Panc1 (cell line): ENCODE results near the gene PDZRN4. TPM values are rescaled to one million over a fixed set of nuclear protein-coding genes. Genes with fewer than 3 reads are reported as not detected.

Source experiments
- ATAC-seq: fragments of 200-7000 bp; cut with Tn5 transposase; 2 replicates; pipeline ENCODE4 v1.9.1; 2020; ENCODE audit warnings: mild to moderate bottlenecking, moderate library complexity
- BruUV-seq: library from RNA; stranded (reverse); fragments of 400-500 nt; replicated peaks from 2 replicates; lab custom pipeline; 2021; lab: Mats Ljungman, UMichigan
- CTCF ChIA-PET: fragments of 300-600 bp; sonication (Branson Sonifier 250); formaldehyde crosslinking; loops from one replicate; lab custom pipeline; 2022; ENCODE audit warnings: antibody characterized with exemption; lab: Charles Lee
- POLR2A ChIA-PET: fragments of 300-600 bp; sonication (Branson Sonifier 250); formaldehyde crosslinking; loops from one replicate; lab custom pipeline; 2022; ENCODE audit warnings: antibody characterized with exemption; lab: Charles Lee
- DNase-seq: peaks from one replicate; pipeline ENCODE4 v3.0.0-alpha.2; 2010; ENCODE audit warnings: low read depth, low spot score
- H3K27ac ChIP-seq: 2 replicates; pipeline ENCODE4 v1.5.1; 2011; ENCODE audit warnings: mild to moderate bottlenecking, low read length, inconsistent platforms
- H3K27me3 ChIP-seq: fragments of 200-500 bp; sonication (Bioruptor generic); 2 replicates; pipeline ENCODE4 v1.6.0; 2014; ENCODE audit warnings: low read length, inconsistent platforms; ENCODE audit not compliant: control insufficient read depth, insufficient read depth
- H3K36me3 ChIP-seq: fragments of 200-500 bp; sonication (Bioruptor generic); 2 replicates; pipeline ENCODE4 v1.5.1; 2014; ENCODE audit warnings: inconsistent platforms, mild to moderate bottlenecking, low read length, moderate library complexity; ENCODE audit not compliant: control insufficient read depth, insufficient read depth
- H3K4me1 ChIP-seq: 2 replicates; pipeline ENCODE4 v1.5.1; 2011; ENCODE audit warnings: inconsistent platforms, mild to moderate bottlenecking, low read length, moderate library complexity; ENCODE audit not compliant: control insufficient read depth, insufficient read depth
- H3K4me3 ChIP-seq, 2 experiments: 2 replicates each; pipeline ENCODE4 v1.5.1; 2011 to 2012; ENCODE audit warnings: low read depth in 2 of 2, low read length in 2 of 2, mild to moderate bottlenecking in 2 of 2, inconsistent platforms in 1 of 2, moderate library complexity in 1 of 2
- H3K9me3 ChIP-seq: fragments of 200-500 bp; sonication (Bioruptor generic); 2 replicates; pipeline ENCODE4 v1.5.1; 2014; ENCODE audit warnings: low read depth, mild to moderate bottlenecking, inconsistent platforms, low read length, moderate library complexity; ENCODE audit not compliant: control insufficient read depth, insufficient read depth
- POLR2AphosphoS5 ChIP-seq: IDR thresholded peaks from 2 replicates; pipeline ENCODE4 v1.6.1; 2012; ENCODE audit warnings: mild to moderate bottlenecking, low read depth, low read length, moderate library complexity
- SIN3A ChIP-seq: IDR thresholded peaks from 2 replicates; pipeline ENCODE4 v1.6.1; 2012; ENCODE audit warnings: low read depth, mild to moderate bottlenecking, low read length, moderate library complexity, borderline replicate concordance; ENCODE audit not compliant: insufficient read depth
- TCF7L2 ChIP-seq: IDR thresholded peaks from 2 replicates; pipeline ENCODE4 v1.6.1; 2011; ENCODE audit warnings: mild to moderate bottlenecking, low read depth, low read length, inconsistent platforms
- in situ Hi-C: cut with HindIII; loops from 2 replicates; pipeline ENCODE4 v1.10.0; 2016; ENCODE audit warnings: low sequenced_read_pairs, low pct_unique_long_range_greater_than_20kb
- intact Hi-C: fragments of 100-400 bp; cut with micrococcal nuclease; formaldehyde crosslinking; loops from one replicate; pipeline ENCODE4 v1.10.0; 2022; ENCODE audit not compliant: unreplicated experiment
- total RNA-seq: library from RNA; stranded (reverse); gene quantifications from one replicate; pipeline ENCODE4 v1.2.1, GENCODE V29; 2021; ENCODE audit not compliant: unreplicated experiment
- TF ChIP-seq, protein P1 (sequence below), 2 experiments: IDR thresholded peaks; 2 replicates each; pipeline ENCODE4 v1.6.1; 2011 to 2012; ENCODE audit warnings: low read depth in 2 of 2, control low read depth in 1 of 2, low read length in 1 of 2, mild to moderate bottlenecking in 1 of 2, moderate library complexity in 1 of 2; ENCODE audit not compliant: insufficient read depth in 1 of 2
- TF ChIP-seq, protein P2 (sequence below): fragments of 450-650 bp; IDR thresholded peaks from 2 replicates; pipeline ENCODE4 v1.5.1; 2017; ENCODE audit warnings: mild to moderate bottlenecking

The PDZRN4 gene
- total RNA-seq, 1 experiment from 2014 or later = not detected

DNA sequence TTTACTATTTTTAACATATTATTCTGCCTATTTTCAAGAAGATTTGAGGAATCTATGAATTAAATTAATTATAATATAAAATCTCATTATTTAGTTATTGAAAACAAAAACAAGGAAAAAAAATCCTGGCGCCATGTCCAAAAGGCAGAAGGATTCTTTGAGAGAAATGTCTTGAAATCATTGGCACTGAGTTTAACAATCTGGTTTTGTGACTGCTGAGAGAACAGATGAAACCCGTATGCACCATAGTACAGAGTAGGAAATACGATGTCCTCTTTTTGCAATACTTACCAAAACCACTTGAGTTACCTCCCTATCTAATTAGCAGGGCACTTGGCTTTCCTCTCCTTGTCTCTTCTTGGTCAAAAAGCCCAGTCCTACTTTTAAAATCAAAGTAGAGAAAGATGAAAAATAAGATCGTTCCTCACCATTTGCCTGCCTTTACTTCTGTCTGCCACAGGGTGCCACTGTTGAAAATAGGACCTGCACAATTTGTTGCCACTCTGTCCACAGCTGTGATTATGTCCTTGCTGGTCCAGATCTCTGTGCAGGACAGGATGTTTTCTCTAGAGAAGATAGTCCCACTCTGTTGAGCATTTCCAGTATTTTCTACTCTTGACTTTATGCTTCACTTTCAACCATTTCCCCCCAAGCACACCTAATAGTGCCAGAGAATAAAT is 179.7 kb downstream of the PDZRN4 start:
- DNase-seq = no peak
- Histone ChIP-seq H3K9me3 (no peaks in the 10 kb centered on the region), H3K27ac (no peak overlapping the region), H3K27me3 (no peaks in the 10 kb centered on the region), H3K36me3 (no peaks in the 10 kb centered on the region), H3K4me1 (no peaks in the 10 kb centered on the region), H3K4me3 (no peak overlapping the region)
- intact Hi-C loops (no loop called here), in situ Hi-C loops (no loop called here)
- ChIA-PET CTCF (no interaction called here), POLR2A (no interaction called here)
- ATAC-seq = no peak
- no TSS peak for BruUV-seq
- TF ChIP-seq POLR2AphosphoS5 (no peak), SIN3A (no peak), TCF7L2 (no peak)
- TF ChIP-seq, protein P1, sequence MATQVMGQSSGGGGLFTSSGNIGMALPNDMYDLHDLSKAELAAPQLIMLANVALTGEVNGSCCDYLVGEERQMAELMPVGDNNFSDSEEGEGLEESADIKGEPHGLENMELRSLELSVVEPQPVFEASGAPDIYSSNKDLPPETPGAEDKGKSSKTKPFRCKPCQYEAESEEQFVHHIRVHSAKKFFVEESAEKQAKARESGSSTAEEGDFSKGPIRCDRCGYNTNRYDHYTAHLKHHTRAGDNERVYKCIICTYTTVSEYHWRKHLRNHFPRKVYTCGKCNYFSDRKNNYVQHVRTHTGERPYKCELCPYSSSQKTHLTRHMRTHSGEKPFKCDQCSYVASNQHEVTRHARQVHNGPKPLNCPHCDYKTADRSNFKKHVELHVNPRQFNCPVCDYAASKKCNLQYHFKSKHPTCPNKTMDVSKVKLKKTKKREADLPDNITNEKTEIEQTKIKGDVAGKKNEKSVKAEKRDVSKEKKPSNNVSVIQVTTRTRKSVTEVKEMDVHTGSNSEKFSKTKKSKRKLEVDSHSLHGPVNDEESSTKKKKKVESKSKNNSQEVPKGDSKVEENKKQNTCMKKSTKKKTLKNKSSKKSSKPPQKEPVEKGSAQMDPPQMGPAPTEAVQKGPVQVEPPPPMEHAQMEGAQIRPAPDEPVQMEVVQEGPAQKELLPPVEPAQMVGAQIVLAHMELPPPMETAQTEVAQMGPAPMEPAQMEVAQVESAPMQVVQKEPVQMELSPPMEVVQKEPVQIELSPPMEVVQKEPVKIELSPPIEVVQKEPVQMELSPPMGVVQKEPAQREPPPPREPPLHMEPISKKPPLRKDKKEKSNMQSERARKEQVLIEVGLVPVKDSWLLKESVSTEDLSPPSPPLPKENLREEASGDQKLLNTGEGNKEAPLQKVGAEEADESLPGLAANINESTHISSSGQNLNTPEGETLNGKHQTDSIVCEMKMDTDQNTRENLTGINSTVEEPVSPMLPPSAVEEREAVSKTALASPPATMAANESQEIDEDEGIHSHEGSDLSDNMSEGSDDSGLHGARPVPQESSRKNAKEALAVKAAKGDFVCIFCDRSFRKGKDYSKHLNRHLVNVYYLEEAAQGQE (IDR thresholded peaks at IDR 0.05; ENCODE audit: insufficient read depth in 1 of 2, low read depth in 2 of 2, low read length in 1 of 2) = no peak
- TF ChIP-seq, protein P2, sequence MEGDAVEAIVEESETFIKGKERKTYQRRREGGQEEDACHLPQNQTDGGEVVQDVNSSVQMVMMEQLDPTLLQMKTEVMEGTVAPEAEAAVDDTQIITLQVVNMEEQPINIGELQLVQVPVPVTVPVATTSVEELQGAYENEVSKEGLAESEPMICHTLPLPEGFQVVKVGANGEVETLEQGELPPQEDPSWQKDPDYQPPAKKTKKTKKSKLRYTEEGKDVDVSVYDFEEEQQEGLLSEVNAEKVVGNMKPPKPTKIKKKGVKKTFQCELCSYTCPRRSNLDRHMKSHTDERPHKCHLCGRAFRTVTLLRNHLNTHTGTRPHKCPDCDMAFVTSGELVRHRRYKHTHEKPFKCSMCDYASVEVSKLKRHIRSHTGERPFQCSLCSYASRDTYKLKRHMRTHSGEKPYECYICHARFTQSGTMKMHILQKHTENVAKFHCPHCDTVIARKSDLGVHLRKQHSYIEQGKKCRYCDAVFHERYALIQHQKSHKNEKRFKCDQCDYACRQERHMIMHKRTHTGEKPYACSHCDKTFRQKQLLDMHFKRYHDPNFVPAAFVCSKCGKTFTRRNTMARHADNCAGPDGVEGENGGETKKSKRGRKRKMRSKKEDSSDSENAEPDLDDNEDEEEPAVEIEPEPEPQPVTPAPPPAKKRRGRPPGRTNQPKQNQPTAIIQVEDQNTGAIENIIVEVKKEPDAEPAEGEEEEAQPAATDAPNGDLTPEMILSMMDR = peak; percentile 31; the same call in 1 of the 2 replicates

DNA sequence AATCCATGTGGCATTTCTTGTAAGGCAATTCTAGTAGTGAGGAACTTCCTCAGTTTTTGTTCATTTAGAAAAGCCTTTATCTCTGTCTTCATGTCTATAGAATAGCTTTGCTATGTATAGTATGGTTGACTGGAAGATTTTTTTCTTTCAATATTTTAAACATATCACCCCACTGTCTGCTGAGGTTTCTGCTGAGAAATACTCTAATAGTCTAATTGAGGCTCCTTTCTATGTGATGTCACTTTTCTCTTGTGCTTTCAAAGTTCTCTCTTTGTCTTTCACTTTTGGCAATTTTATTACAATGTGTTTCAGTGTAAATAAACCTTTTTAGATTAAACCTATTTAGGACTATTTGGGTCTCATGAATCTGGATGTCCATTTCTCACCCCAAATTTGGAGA is 192.8 kb downstream of the PDZRN4 start:
- H3K4me3 ChIP-seq = no peak overlapping the region
- H3K36me3 ChIP-seq = no peaks in the 10 kb centered on the region
- TF ChIP-seq POLR2AphosphoS5 (no peak), SIN3A (no peak), TCF7L2 (no peak)
- TF ChIP-seq, protein P1 (IDR thresholded peaks at IDR 0.05; ENCODE audit: insufficient read depth in 1 of 2, low read depth in 2 of 2, low read length in 1 of 2) = no peak
- TF ChIP-seq, protein P2 = no peak
- DNase-seq = no peak
- in situ Hi-C loops = no loop called here
- BruUV-seq = no TSS peak
- H3K9me3 ChIP-seq = no peaks in the 10 kb centered on the region
- no peaks in the 10 kb centered on the region for H3K4me1 ChIP-seq
- ChIA-PET POLR2A (no interaction called here), CTCF (no interaction called here)
- no peaks in the 10 kb centered on the region for H3K27me3 ChIP-seq
- no peak overlapping the region for H3K27ac ChIP-seq
- intact Hi-C loops = no loop called here
- ATAC-seq = no peak
